GM12878 (cell line): ENCODE data around the gene UVSSA. TPM values are rescaled to one million over a fixed set of nuclear protein-coding genes. Genes with fewer than 3 reads are reported as not detected.

Source experiments
- ATAC-seq: fragments of 200-7000 bp; cut with Tn5 transposase; 3 replicates; pipeline ENCODE4 v1.9.1; 2020; ENCODE audit warnings: mild to moderate bottlenecking, moderate library complexity
- BruUV-seq: library from RNA; stranded (reverse); fragments of 400-500 nt; replicated peaks from 2 replicates; lab custom pipeline; 2021; lab: Mats Ljungman, UMichigan
- CTCF ChIA-PET: fragments of 300-600 bp; sonication (Branson Sonifier 250); formaldehyde crosslinking; extraction: SDS; loops from one replicate; lab custom pipeline; 2021; ENCODE audit warnings: inconsistent platforms; lab: Yijun Ruan, JAX
- POLR2A ChIA-PET: fragments of 350-600 bp; formaldehyde crosslinking; extraction: SDS; loops from one replicate; lab custom pipeline; 2021; ENCODE audit warnings: inconsistent platforms; lab: Charles Lee
- RAD21 ChIA-PET: fragments of 300-600 bp; sonication (Branson Sonifier 250); formaldehyde crosslinking; loops from one replicate; lab custom pipeline; 2023; ENCODE audit warnings: antibody characterized with exemption; ENCODE audit not compliant: unreplicated experiment; lab: Charles Lee
- SMC1A ChIA-PET: fragments of 300-600 bp; sonication (Branson Sonifier 250); formaldehyde crosslinking; loops from one replicate; lab custom pipeline; 2023; ENCODE audit not compliant: unreplicated experiment, uncharacterized antibody; lab: Charles Lee
- DNase-seq: peaks from one replicate; pipeline ENCODE4 v3.0.0-alpha.2; 2011; ENCODE audit warnings: low read depth, low spot score
- FAIRE-seq: peaks from 3 replicates; lab custom pipeline; 2011; peaks lifted over from hg19 to GRCh38; lab: Jason Lieb, UNC
- H2AFZ ChIP-seq: 2 replicates; pipeline ENCODE4 v1.6.0; 2011; ENCODE audit warnings: low read depth, low read length, control low read depth; ENCODE audit not compliant: control insufficient read depth
- H3K27ac ChIP-seq: 2 replicates; pipeline ENCODE4 v1.5.1; 2011; ENCODE audit warnings: control low read depth; ENCODE audit not compliant: control insufficient read depth, insufficient read depth
- H3K27me3 ChIP-seq, 2 experiments: replicated peaks in 1 of 2; 2 replicates each; pipeline versions ENCODE4 v1.6.0 to v1.6.1; 2011; ENCODE audit warnings: low read length in 1 of 2; ENCODE audit not compliant: control insufficient read depth in 2 of 2, insufficient read depth in 2 of 2
- H3K36me3 ChIP-seq, 2 experiments: 2 replicates each; pipeline ENCODE4 v1.5.1; 2011; ENCODE audit warnings: low read length in 1 of 2; ENCODE audit not compliant: control insufficient read depth in 2 of 2, insufficient read depth in 2 of 2
- H3K4me1 ChIP-seq: 2 replicates; pipeline ENCODE4 v1.6.1; 2011; ENCODE audit warnings: mild to moderate bottlenecking, low read length, moderate library complexity, mixed read lengths; ENCODE audit not compliant: control insufficient read depth, insufficient read depth
- H3K4me2 ChIP-seq: 2 replicates; pipeline ENCODE4 v1.6.0; 2011; ENCODE audit warnings: control low read depth; ENCODE audit not compliant: control insufficient read depth, insufficient read depth
- H3K4me3 ChIP-seq: fragments of 200-600 bp; sonication (generic); 2 replicates; pipeline ENCODE4 v1.5.1; 2016
- H3K79me2 ChIP-seq: 2 replicates; pipeline ENCODE4 v1.6.0; 2011; ENCODE audit warnings: low read length; ENCODE audit not compliant: control insufficient read depth, insufficient read depth
- H3K9ac ChIP-seq: 2 replicates; pipeline ENCODE4 v1.8.0; 2011; ENCODE audit warnings: low read length, control low read depth, mixed read lengths; ENCODE audit not compliant: control insufficient read depth, insufficient read depth
- H3K9me3 ChIP-seq: replicated peaks from 3 replicates; pipeline ENCODE4 v1.5.1; 2011; ENCODE audit warnings: mild to moderate bottlenecking, low read length; ENCODE audit not compliant: control insufficient read depth, insufficient read depth
- H4K20me1 ChIP-seq: 2 replicates; pipeline ENCODE4 v1.6.0; 2011; ENCODE audit not compliant: control insufficient read depth, insufficient read depth
- BMI1 ChIP-seq: fragments of 450-650 bp; IDR thresholded peaks from 2 replicates; pipeline ENCODE4 v1.6.1; 2016; ENCODE audit warnings: mild to moderate bottlenecking, moderate library complexity, borderline replicate concordance
- HDGF ChIP-seq: fragments of 450-650 bp; IDR thresholded peaks from 2 replicates; pipeline ENCODE4 v1.6.1; 2016; ENCODE audit warnings: antibody characterized with exemption
- NFIC ChIP-seq: IDR thresholded peaks from 2 replicates; pipeline ENCODE4 v1.6.1; 2012; ENCODE audit warnings: low read depth, mild to moderate bottlenecking, inconsistent platforms, low read length, moderate library complexity
- NR2F1 ChIP-seq: fragments of 450-650 bp; conservative IDR thresholded peaks from 2 replicates; pipeline ENCODE4 v1.6.1; 2017; ENCODE audit warnings: mild to moderate bottlenecking
- SPI1 ChIP-seq: IDR thresholded peaks from 2 replicates; pipeline ENCODE4 v1.6.1; 2011; ENCODE audit warnings: low read depth, mild to moderate bottlenecking, low read length, moderate library complexity, borderline replicate concordance; ENCODE audit not compliant: insufficient read depth
- TCF3 ChIP-seq: IDR thresholded peaks from 2 replicates; pipeline ENCODE4 v1.6.1; 2012; ENCODE audit warnings: low read depth, mild to moderate bottlenecking, low read length, borderline replicate concordance; ENCODE audit not compliant: insufficient read depth
- ZBTB11 ChIP-seq: fragments of 450-650 bp; formaldehyde crosslinking; IDR thresholded peaks from 2 replicates; pipeline ENCODE4 v1.5.0; 2022; ENCODE audit warnings: mild to moderate bottlenecking, missing genetic modification characterization
- WGBS: methylation state at CpG from one replicate; pipeline ENCODE4 v1.1.6; 2016; ENCODE audit warnings: low lambda C conversion rate; ENCODE audit not compliant: insufficient replicate concordance, insufficient coverage; ENCODE audit errors: missing lambda C conversion rate; 5-methylcytosine and 5-hydroxymethylcytosine counted together
- in situ Hi-C: fragments of 300-500 bp; cut with MboI; formaldehyde crosslinking; loops from 9 replicates; pipeline ENCODE4 v1.14.3; 2018; ENCODE audit warnings: mixed read lengths
- intact Hi-C: fragments of 100-400 bp; cut with micrococcal nuclease; formaldehyde crosslinking; loops from one replicate; pipeline ENCODE4 v1.14.2; 2022; ENCODE audit not compliant: unreplicated experiment
- polyA plus RNA-seq, 11 experiments: library from polyadenylated mRNA; depleted of rRNA in 4 of 11; unstranded in 6 of 11; stranded (reverse) in 5 of 11; fragments of >200 nt; fragmentation: Nextera tagmentation in 4 of 11; fragmentation: Illumina TruSeq in 1 of 11; extraction: Ambion mirVana in 4 of 11; extraction: Trizol in 1 of 11; gene quantifications; 1 replicate in 1 of 11; 2 replicates in 10 of 11; pipeline versions ENCODE4 v1.2.1 to v1.2.3, GENCODE V29; 2011 to 2016; ENCODE audit warnings: inconsistent platforms in 2 of 11, missing spikeins in 2 of 11, low read depth in 1 of 11
- total RNA-seq, 4 experiments: library from RNA; depleted of rRNA in 3 of 4; stranded (reverse); fragments of >200 nt in 3 of 4; fragmentation: Illumina TruSeq in 1 of 4; extraction: Trizol in 1 of 4; gene quantifications; 2 replicates each; pipeline versions ENCODE4 v1.2.1 to v1.2.3, GENCODE V29; 2013 to 2021

Gene UVSSA
- total and polyA plus RNA-seq, 10 of the 15 experiments (the other 5 are each of a cell fraction or from before 2014, with no cell fraction given) = 0.34 to 16.8 (median 3.6) TPM

- TF ChIP-seq HDGF = no peak
- TF ChIP-seq, all 136 proteins: peak for 0
These were observed 11.6 kb downstream of the UVSSA start (continued) for GRCh38 chr4:1358421-1359143.

GRCh38 chr4:1359144-1359501 lies 12.1 kb downstream of the UVSSA start:
- Histone ChIP-seq H3K4me2 (no peak overlapping the region), H3K36me3 (peaks cover 0 to 3% of the 10 kb centered on the region in 2 experiments; a peak in 3 of 4 replicates), H3K27ac (no peak overlapping the region), H3K4me1 (no peaks in the 10 kb centered on the region), H3K9ac (no peak overlapping the region), H3K4me3 (no peak overlapping the region), H3K79me2 (no peaks in the 10 kb centered on the region), H3K27me3 (no peaks in the 10 kb centered on the region), H4K20me1 (no peaks in the 10 kb centered on the region), H2AFZ (no peak overlapping the region), H3K9me3 (no peaks in the 10 kb centered on the region)
- in situ Hi-C loops = no loop called here
- no TSS peak for BruUV-seq
- intact Hi-C loops = no loop called here
- SMC1A ChIA-PET = no interaction called here
- TF ChIP-seq SPI1 = no peak
- no peak for TF ChIP-seq TCF3
- no peak for TF ChIP-seq ZBTB11 (CRISPR knock-in tag)
- no peak for TF ChIP-seq NR2F1
- TF ChIP-seq NFIC = no peak
- no peak for TF ChIP-seq BMI1
- RAD21 ChIA-PET = no interaction called here
- ATAC-seq (no peak), FAIRE-seq (no peak), DNase-seq (no peak)
- POLR2A ChIA-PET = no interaction called here
- WGBS = 90% methylated on average over 14 of the region's 14 CpGs
- CTCF ChIA-PET = no interaction called here
